Measurements from ENCODE around the gene SCGB1C1.

SCGB1C1 gene

GRCh38 chr11:210803-211180, 17.9 kb downstream of the SCGB1C1 start:
- TF ChIP-seq, protein P1, sequence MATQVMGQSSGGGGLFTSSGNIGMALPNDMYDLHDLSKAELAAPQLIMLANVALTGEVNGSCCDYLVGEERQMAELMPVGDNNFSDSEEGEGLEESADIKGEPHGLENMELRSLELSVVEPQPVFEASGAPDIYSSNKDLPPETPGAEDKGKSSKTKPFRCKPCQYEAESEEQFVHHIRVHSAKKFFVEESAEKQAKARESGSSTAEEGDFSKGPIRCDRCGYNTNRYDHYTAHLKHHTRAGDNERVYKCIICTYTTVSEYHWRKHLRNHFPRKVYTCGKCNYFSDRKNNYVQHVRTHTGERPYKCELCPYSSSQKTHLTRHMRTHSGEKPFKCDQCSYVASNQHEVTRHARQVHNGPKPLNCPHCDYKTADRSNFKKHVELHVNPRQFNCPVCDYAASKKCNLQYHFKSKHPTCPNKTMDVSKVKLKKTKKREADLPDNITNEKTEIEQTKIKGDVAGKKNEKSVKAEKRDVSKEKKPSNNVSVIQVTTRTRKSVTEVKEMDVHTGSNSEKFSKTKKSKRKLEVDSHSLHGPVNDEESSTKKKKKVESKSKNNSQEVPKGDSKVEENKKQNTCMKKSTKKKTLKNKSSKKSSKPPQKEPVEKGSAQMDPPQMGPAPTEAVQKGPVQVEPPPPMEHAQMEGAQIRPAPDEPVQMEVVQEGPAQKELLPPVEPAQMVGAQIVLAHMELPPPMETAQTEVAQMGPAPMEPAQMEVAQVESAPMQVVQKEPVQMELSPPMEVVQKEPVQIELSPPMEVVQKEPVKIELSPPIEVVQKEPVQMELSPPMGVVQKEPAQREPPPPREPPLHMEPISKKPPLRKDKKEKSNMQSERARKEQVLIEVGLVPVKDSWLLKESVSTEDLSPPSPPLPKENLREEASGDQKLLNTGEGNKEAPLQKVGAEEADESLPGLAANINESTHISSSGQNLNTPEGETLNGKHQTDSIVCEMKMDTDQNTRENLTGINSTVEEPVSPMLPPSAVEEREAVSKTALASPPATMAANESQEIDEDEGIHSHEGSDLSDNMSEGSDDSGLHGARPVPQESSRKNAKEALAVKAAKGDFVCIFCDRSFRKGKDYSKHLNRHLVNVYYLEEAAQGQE (IDR thresholded peaks at IDR 0.05; ENCODE audit: insufficient replicate concordance, low read depth) = no peak
- TF ChIP-seq SPI1 (IDR thresholded peaks at IDR 0.05; ENCODE audit: borderline replicate concordance, low read depth) (no peak), POLR2AphosphoS5 (IDR thresholded peaks at IDR 0.05; ENCODE audit: low read depth) (no peak), CTCF (IDR thresholded peaks at IDR 0.05; ENCODE audit: insufficient read depth, low read length) (no peak), GABPA (IDR thresholded peaks at IDR 0.05; ENCODE audit: low read depth) (no peak)
- Histone ChIP-seq H3K27ac (replicated peaks) (no peak overlapping the region), H3K27me3 (ENCODE audit: insufficient read depth, poor library complexity, severe bottlenecking) (no peaks in the 10 kb centered on the region), H3K4me3 (replicated peaks; ENCODE audit: insufficient read depth, low read length) (no peak overlapping the region)
- DNase-seq (ENCODE audit: low read depth in 1 of 2, low spot score in 1 of 2) = no peak

- no peak overlapping the region for H3K27ac ChIP-seq (replicated peaks)
- TF ChIP-seq, protein P1 (IDR thresholded peaks at IDR 0.05; ENCODE audit: insufficient replicate concordance, low read depth) = no peak
- TF ChIP-seq POLR2AphosphoS5 (IDR thresholded peaks at IDR 0.05; ENCODE audit: low read depth) (no peak), CTCF (IDR thresholded peaks at IDR 0.05; ENCODE audit: insufficient read depth, low read length) (no peak), GABPA (IDR thresholded peaks at IDR 0.05; ENCODE audit: low read depth) (no peak), SPI1 (IDR thresholded peaks at IDR 0.05; ENCODE audit: borderline replicate concordance, low read depth) (no peak)
- DNase-seq (ENCODE audit: low read depth in 1 of 2, low spot score in 1 of 2) = no peak
- H3K27me3 ChIP-seq (ENCODE audit: insufficient read depth, poor library complexity, severe bottlenecking) = no peaks in the 10 kb centered on the region
- no peak overlapping the region for H3K4me3 ChIP-seq (replicated peaks; ENCODE audit: insufficient read depth, low read length)
These were observed 18.4 kb downstream of the SCGB1C1 start for GRCh38 chr11:211295-211694.

DNA sequence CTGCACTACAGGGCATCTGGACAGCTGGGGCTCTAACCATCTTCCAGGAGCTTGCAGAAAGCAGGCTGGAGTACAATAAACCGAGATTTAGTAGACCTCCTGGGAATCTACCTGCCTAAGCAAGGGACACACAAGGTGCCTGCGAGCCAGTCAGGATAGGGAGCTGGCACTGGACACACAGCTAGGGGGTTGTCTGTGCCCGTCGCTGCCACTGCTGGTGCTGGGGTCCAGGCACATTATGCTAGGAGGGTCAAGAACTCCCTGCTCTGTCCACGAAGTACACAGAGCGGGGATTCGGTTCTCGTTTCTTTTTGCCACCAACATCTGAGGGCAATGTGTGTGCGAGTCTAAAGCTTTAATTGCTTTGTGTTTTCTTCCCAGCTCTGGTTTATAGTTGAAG, 18.9 kb downstream of the SCGB1C1 start:
- Histone ChIP-seq H3K4me3 (replicated peaks; ENCODE audit: insufficient read depth, low read length) (no peak overlapping the region), H3K27me3 (ENCODE audit: insufficient read depth, poor library complexity, severe bottlenecking) (no peaks in the 10 kb centered on the region), H3K27ac (replicated peaks) (no peak overlapping the region)
- TF ChIP-seq GABPA (IDR thresholded peaks at IDR 0.05; ENCODE audit: low read depth) = no peak
- TF ChIP-seq CTCF (IDR thresholded peaks at IDR 0.05; ENCODE audit: insufficient read depth, low read length) = no peak
- TF ChIP-seq SPI1 (IDR thresholded peaks at IDR 0.05; ENCODE audit: borderline replicate concordance, low read depth) = no peak
- TF ChIP-seq, protein P1 (IDR thresholded peaks at IDR 0.05; ENCODE audit: insufficient replicate concordance, low read depth) = no peak
- no peak for TF ChIP-seq POLR2AphosphoS5 (IDR thresholded peaks at IDR 0.05; ENCODE audit: low read depth)
- no peak for DNase-seq (ENCODE audit: low read depth in 1 of 2, low spot score in 1 of 2)

Data from HL-60 (cell line).